Osteoblast (primary cell): ENCODE data around the gene CHAD. TPM values are rescaled to one million over a fixed set of nuclear protein-coding genes. Genes with fewer than 3 reads are reported as not detected.

ENCODE experiments used
- DNase-seq: peaks from one replicate; pipeline ENCODE4 v3.0.0; 2011; ENCODE audit warnings: low spot score, mixed read lengths; ENCODE audit not compliant: insufficient read length; ENCODE audit errors: missing footprints
- H2AFZ ChIP-seq: 2 replicates; pipeline ENCODE4 v1.6.0; 2011; ENCODE audit warnings: mild to moderate bottlenecking, low read length
- H3K27ac ChIP-seq: 2 replicates; pipeline ENCODE4 v1.5.1; 2011; ENCODE audit warnings: mild to moderate bottlenecking, low read depth, low read length, moderate library complexity
- H3K27me3 ChIP-seq: 2 replicates; pipeline ENCODE4 v1.6.0; 2012; ENCODE audit warnings: mild to moderate bottlenecking, control low read depth, inconsistent platforms, low read length, moderate library complexity; ENCODE audit not compliant: insufficient read depth
- H3K36me3 ChIP-seq: 2 replicates; pipeline ENCODE4 v1.5.1; 2011; ENCODE audit warnings: mild to moderate bottlenecking, low read length, control low read depth, moderate library complexity; ENCODE audit not compliant: insufficient read depth
- H3K4me1 ChIP-seq: 2 replicates; pipeline ENCODE4 v1.5.1; 2011; ENCODE audit warnings: mild to moderate bottlenecking, low read length, control low read depth, moderate library complexity; ENCODE audit not compliant: insufficient read depth
- H3K4me2 ChIP-seq: 2 replicates; pipeline ENCODE4 v1.6.0; 2011; ENCODE audit warnings: mild to moderate bottlenecking, low read length; ENCODE audit not compliant: insufficient read depth
- H3K4me3 ChIP-seq: fragments of 200-600 bp; sonication (generic); 3 replicates; pipeline ENCODE4 v1.5.1; 2012; ENCODE audit warnings: mild to moderate bottlenecking, low read length, inconsistent platforms; ENCODE audit not compliant: insufficient read depth
- H3K79me2 ChIP-seq: 2 replicates; pipeline ENCODE4 v1.6.0; 2012; ENCODE audit warnings: mild to moderate bottlenecking, low read length, control low read depth, inconsistent platforms; ENCODE audit not compliant: insufficient read depth
- H3K9me3 ChIP-seq: 2 replicates; pipeline ENCODE4 v1.5.1; 2011; ENCODE audit warnings: low read depth, low read length, control low read depth
- H4K20me1 ChIP-seq: 2 replicates; pipeline ENCODE4 v1.6.0; 2012; ENCODE audit warnings: mild to moderate bottlenecking, low read length, control low read depth; ENCODE audit not compliant: insufficient read depth
- CTCF ChIP-seq: IDR thresholded peaks from 2 replicates; pipeline ENCODE4 v1.5.1; 2011; ENCODE audit warnings: mild to moderate bottlenecking, low read depth, low read length, moderate library complexity; ENCODE audit errors: extremely low read depth
- total RNA-seq: library from RNA; depleted of rRNA; stranded (reverse); fragments of >200 nt; gene quantifications from 2 replicates; pipeline ENCODE4 v1.2.3, GENCODE V29; 2012

CHAD gene
- total RNA-seq, 1 donor, result not detected

- Histone ChIP-seq H3K79me2 (peaks cover 3% of the 10 kb centered on the region), H2AFZ (no peak overlapping the region), H3K36me3 (no peaks in the 10 kb centered on the region), H3K9me3 (no peaks in the 10 kb centered on the region), H3K4me3 (no peak overlapping the region), H4K20me1 (peaks cover 13% of the 10 kb centered on the region), H3K27me3 (no peaks in the 10 kb centered on the region), H3K27ac (no peak overlapping the region), H3K4me2 (no peak overlapping the region), H3K4me1 (no peaks in the 10 kb centered on the region)
- TF ChIP-seq CTCF, result no peak
- no peak for DNase-seq
Observed at GRCh38 chr17:50452630-50453300, 15.9 kb downstream of the CHAD start.

- Histone ChIP-seq H3K27ac (no peak overlapping the region), H3K4me2 (no peak overlapping the region), H3K4me3 (no peak overlapping the region), H3K36me3 (no peaks in the 10 kb centered on the region), H3K27me3 (no peaks in the 10 kb centered on the region), H3K79me2 (peaks cover 3% of the 10 kb centered on the region), H2AFZ (no peak overlapping the region), H3K4me1 (no peaks in the 10 kb centered on the region), H3K9me3 (no peaks in the 10 kb centered on the region), H4K20me1 (peaks cover 7% of the 10 kb centered on the region)
- DNase-seq, result peak; percentile 58
- TF ChIP-seq CTCF, result no peak
Observed at GRCh38 chr17:50451943-50452629, 16.6 kb downstream of the CHAD start.

DNA sequence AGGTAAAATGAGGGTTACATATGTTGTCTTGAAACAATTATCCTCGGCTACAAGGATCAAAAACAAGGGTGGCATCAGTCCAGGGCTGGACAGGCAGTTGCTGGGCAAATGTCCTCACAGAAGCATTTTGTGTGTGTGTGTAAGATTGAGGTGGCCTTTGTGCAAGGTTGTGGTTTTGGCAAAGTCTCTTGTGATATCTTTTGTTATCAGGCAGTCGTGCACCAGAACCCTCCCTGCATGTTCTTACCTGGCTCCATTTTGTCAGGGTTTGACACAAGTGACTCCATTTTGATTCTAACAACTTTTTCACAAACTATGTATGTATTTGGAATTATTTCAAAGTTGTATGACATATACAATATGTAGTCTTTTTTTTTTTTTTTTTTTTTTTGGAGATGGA lies 20.0 kb downstream of the CHAD start:
- peaks cover 1% of the 10 kb centered on the region for H3K4me1 ChIP-seq
- H3K36me3 ChIP-seq, result no peaks in the 10 kb centered on the region
- H4K20me1 ChIP-seq, result peaks cover 2% of the 10 kb centered on the region
- no peak overlapping the region for H3K4me3 ChIP-seq
- H2AFZ ChIP-seq, result no peak overlapping the region
- peaks cover 3% of the 10 kb centered on the region for H3K79me2 ChIP-seq
- H3K27me3 ChIP-seq, result no peaks in the 10 kb centered on the region
- no peak for DNase-seq
- H3K27ac ChIP-seq, result no peak overlapping the region
- H3K4me2 ChIP-seq, result no peak overlapping the region
- TF ChIP-seq CTCF, result no peak
- no peaks in the 10 kb centered on the region for H3K9me3 ChIP-seq

DNA sequence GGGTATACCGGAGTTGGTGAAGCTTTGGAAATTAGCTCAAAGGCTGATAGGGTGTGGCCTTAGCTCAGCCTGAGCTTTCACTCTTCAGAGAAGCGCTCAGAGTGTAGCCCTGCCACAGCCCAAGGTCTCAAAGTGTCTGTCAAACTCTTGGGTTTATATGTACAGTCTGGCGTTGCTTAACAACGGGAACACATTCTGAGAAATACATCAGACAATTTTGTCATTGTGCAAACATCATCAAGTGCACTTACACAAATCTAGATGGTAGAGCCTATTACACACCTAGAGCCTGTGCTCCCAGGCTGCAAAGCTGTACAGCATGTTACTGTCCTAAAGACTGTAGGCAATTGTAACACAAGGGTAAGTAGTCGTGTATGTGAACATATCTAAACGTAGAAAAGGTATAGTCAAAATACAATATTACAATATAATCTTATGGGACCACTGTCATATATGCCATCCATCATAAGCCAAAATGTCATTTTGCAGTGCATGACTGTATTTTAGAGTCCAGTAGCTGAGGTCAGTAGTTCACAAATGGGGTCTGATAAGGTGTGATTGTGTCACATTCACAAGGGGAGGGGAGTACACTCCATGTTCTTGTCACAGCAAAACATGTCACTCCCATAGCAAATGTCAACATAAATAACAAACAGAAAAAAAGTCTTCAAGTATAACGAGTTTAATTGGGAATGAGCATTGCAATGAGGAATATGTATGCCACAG lies 20.6 kb downstream of the CHAD start:
- no peak overlapping the region for H3K4me3 ChIP-seq
- no peak for DNase-seq
- no peak overlapping the region for H2AFZ ChIP-seq
- no peak overlapping the region for H3K27ac ChIP-seq
- H3K36me3 ChIP-seq, result no peaks in the 10 kb centered on the region
- no peak overlapping the region for H3K4me2 ChIP-seq
- no peak for TF ChIP-seq CTCF
- no peaks in the 10 kb centered on the region for H3K9me3 ChIP-seq
- H3K4me1 ChIP-seq, result peaks cover 4% of the 10 kb centered on the region
- H4K20me1 ChIP-seq, result peaks cover 2% of the 10 kb centered on the region
- no peaks in the 10 kb centered on the region for H3K27me3 ChIP-seq
- H3K79me2 ChIP-seq, result no peaks in the 10 kb centered on the region
